ENCODE data around the gene DDX53. TPM values are rescaled to one million over a fixed set of nuclear protein-coding genes. Genes with fewer than 3 reads are reported as not detected.

The DDX53 gene
- polyA plus RNA-seq (2011; rRNA removed) (not detected in 2 replicates), polyA minus RNA-seq (2011; rRNA and poly(A)+ RNA removed) (not detected in 2 replicates)

- no peak within 1 kb of the TSS for H3K27ac ChIP-seq (ENCODE audit: low read depth, low read length)
- no peaks in the 10 kb centered on the region for H3K9me3 ChIP-seq (ENCODE audit: control insufficient read depth, insufficient read depth, low read length)
- no peak for DNase-seq (ENCODE audit: low read depth, low spot score)
- H3K27me3 ChIP-seq (ENCODE audit: control insufficient read depth, insufficient read depth, low read length): no peaks in the 10 kb centered on the region
- POLR2A ChIA-PET: no interaction called here
- no peak for TF ChIP-seq CTCF (IDR thresholded peaks at IDR 0.05; ENCODE audit: low read depth, low read length)
- CTCF ChIA-PET: no interaction called here
- no peak within 1 kb of the TSS for H3K4me3 ChIP-seq (ENCODE audit: low read depth, low read length)
Observed at GRCh38 chrX:22999696-23000223, at the start of gene DDX53. Gene DDX53 (plus strand): TSS chrX:22999960. CDS start chrX:23000058, 98 bp downstream.

GRCh38 chrX:22950269-22951266 is 49.2 kb upstream of the DDX53 start:
- ChIA-PET POLR2A (no interaction called here), CTCF (no interaction called here)
- no peaks in the 10 kb centered on the region for H3K27me3 ChIP-seq (ENCODE audit: control insufficient read depth, insufficient read depth, low read length)
- no peaks in the 10 kb centered on the region for H3K9me3 ChIP-seq (ENCODE audit: control insufficient read depth, insufficient read depth, low read length)
- no peak overlapping the region for H3K4me3 ChIP-seq (ENCODE audit: low read depth, low read length)
- TF ChIP-seq CTCF (IDR thresholded peaks at IDR 0.05; ENCODE audit: low read depth, low read length): no peak
- DNase-seq (ENCODE audit: low read depth, low spot score): peak; percentile 57
- H3K27ac ChIP-seq (ENCODE audit: low read depth, low read length): no peak overlapping the region

- Histone ChIP-seq H3K9me3 (ENCODE audit: control insufficient read depth, insufficient read depth, low read length) (no peaks in the 10 kb centered on the region), H3K27ac (ENCODE audit: low read depth, low read length) (no peak overlapping the region), H3K27me3 (ENCODE audit: control insufficient read depth, insufficient read depth, low read length) (no peaks in the 10 kb centered on the region), H3K4me3 (ENCODE audit: low read depth, low read length) (no peak overlapping the region)
- POLR2A ChIA-PET: interaction anchor here (0.7 kb wide), 1 partner anchor 254 kb away, joined by 10 read pairs; no protein-coding TSS in a partner anchor
- TF ChIP-seq CTCF (IDR thresholded peaks at IDR 0.05; ENCODE audit: low read depth, low read length): no peak
- CTCF ChIA-PET: no interaction called here
- DNase-seq (ENCODE audit: low read depth, low spot score): no peak
Observed at GRCh38 chrX:22952010-22952409, 47.8 kb upstream of the DDX53 start.

- ChIA-PET POLR2A (no interaction called here), CTCF (no interaction called here)
- no peak for TF ChIP-seq CTCF (IDR thresholded peaks at IDR 0.05; ENCODE audit: low read depth, low read length)
- Histone ChIP-seq H3K27me3 (ENCODE audit: control insufficient read depth, insufficient read depth, low read length) (no peaks in the 10 kb centered on the region), H3K4me3 (ENCODE audit: low read depth, low read length) (no peak overlapping the region), H3K9me3 (ENCODE audit: control insufficient read depth, insufficient read depth, low read length) (no peaks in the 10 kb centered on the region), H3K27ac (ENCODE audit: low read depth, low read length) (no peak overlapping the region)
- DNase-seq (ENCODE audit: low read depth, low spot score): no peak
Observed at GRCh38 chrX:22958250-22958649, 41.5 kb upstream of the DDX53 start.

Measured in AG04450 (cell line).